AG04449 (cell line): ENCODE results near the gene PGP.

Experiments
- CTCF ChIA-PET: fragments of 350-600 bp; formaldehyde crosslinking; extraction: SDS; loops from one replicate; lab custom pipeline; 2021; ENCODE audit warnings: antibody characterized with exemption; lab: Yijun Ruan, JAX
- POLR2A ChIA-PET: fragments of 400-600, 350-600 bp; formaldehyde crosslinking; extraction: SDS; loops from one replicate; lab custom pipeline; 2020; ENCODE audit warnings: antibody characterized with exemption, inconsistent platforms; lab: Yijun Ruan, JAX
- DNase-seq: peaks from one replicate; pipeline ENCODE4 v3.0.0-alpha.2; 2010; ENCODE audit warnings: low read depth, low spot score
- H3K4me3 ChIP-seq: 2 replicates; pipeline ENCODE4 v1.5.1; 2011; ENCODE audit warnings: low read depth, mild to moderate bottlenecking, control low read depth, low read length
- TF ChIP-seq, protein P1 (sequence below): IDR thresholded peaks from one replicate; pipeline ENCODE4 v1.5.1; 2011; ENCODE audit warnings: mild to moderate bottlenecking, moderate library complexity, low read length, control low read depth, inconsistent platforms; ENCODE audit not compliant: insufficient read depth; ENCODE audit errors: missing control alignments

The PGP gene

DNA sequence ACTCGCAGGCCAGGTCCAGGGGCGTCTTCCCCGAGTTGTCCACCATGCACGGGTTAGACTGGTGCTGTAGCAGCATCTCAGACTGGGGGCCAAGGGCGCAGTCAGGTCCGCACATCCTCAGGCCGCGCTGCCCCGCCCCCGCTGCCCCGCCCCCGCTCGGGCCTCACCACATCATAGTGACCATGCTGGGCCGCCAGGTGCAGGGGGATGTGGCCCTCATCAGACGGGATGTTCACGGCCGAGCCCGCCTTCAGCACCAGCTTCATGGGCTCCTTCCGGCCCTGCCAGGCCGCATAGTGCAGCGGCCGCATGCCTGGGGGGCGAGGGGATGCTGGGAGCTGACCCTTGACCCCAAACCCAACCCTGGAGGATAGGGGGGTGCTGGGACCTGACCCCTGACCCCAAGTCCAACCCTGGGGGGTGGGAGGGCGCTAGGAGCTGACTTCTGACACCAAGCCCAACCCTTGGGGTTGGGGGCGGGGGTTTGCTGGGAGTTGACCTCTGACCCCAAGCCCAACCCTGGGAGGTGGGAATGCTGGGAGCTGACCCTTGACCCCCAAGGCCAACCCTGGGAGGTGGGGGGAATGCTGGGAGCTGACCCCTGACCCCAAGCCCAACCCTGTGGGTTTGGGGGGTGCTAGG lies 25.3 kb downstream of the PGP start:
- ChIA-PET POLR2A (interaction anchor here (1.0 to 1.4 kb wide), 3 partner anchors 34 to 224 kb away, joined by 3 read pairs; partner anchors contain the start of genes RPS2 and TRAF7), CTCF (no interaction called here)
- no peak overlapping the region for H3K4me3 ChIP-seq
- TF ChIP-seq, protein P1, sequence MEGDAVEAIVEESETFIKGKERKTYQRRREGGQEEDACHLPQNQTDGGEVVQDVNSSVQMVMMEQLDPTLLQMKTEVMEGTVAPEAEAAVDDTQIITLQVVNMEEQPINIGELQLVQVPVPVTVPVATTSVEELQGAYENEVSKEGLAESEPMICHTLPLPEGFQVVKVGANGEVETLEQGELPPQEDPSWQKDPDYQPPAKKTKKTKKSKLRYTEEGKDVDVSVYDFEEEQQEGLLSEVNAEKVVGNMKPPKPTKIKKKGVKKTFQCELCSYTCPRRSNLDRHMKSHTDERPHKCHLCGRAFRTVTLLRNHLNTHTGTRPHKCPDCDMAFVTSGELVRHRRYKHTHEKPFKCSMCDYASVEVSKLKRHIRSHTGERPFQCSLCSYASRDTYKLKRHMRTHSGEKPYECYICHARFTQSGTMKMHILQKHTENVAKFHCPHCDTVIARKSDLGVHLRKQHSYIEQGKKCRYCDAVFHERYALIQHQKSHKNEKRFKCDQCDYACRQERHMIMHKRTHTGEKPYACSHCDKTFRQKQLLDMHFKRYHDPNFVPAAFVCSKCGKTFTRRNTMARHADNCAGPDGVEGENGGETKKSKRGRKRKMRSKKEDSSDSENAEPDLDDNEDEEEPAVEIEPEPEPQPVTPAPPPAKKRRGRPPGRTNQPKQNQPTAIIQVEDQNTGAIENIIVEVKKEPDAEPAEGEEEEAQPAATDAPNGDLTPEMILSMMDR, result no peak
- DNase-seq, result no peak

DNA sequence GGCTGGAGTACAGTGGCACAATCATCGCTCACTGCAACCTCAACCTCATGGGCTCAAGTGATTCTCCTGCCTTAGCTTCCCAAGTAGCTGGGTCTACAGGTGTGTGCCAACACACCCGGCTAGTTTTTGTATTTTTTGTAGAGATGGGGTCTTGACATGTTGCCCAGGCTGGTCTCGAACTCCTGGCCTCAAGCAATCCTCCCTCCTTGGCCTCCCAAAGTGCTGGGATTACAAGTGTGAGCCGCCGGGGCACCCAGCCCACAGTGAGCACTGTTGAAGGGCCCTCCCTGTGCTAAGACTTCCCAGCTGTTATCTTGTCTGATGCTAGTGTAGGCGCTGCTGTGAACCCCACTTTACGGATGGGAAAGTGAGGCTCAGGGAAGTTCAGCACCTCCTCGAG lies 26.2 kb downstream of the PGP start:
- ChIA-PET POLR2A (interaction anchor here (0.8 to 1.4 kb wide), 2 partner anchors 17 to 33 kb away, joined by 3 to 4 read pairs; partner anchors contain the start of genes MLST8 and TRAF7), CTCF (no interaction called here)
- TF ChIP-seq, protein P1, result no peak

DNA sequence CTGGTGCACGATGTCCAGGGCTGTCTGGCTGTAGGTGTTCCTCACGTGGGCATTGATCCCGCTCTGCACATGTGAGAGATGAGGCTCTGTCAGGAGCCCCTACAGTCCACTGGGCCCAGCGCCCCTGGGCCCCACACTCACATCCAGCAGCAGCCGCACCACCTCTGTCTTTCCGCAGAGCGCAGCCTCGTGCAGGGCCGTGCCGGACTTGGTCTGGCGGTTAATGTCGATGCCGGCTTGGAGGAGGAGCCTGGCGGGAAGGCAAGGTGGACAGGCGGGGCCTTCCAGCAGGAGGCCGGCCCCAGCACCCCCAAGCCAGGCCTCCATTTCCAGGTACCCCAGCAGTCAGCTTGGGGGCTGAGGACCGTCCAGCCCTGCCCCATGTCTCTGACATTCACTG lies 27.4 kb downstream of the PGP start:
- POLR2A ChIA-PET, result no interaction called here
- CTCF ChIA-PET, result interaction anchor here (0.7 kb wide), 1 partner anchor 47 kb away, joined by 3 read pairs; no protein-coding TSS in a partner anchor
- no peak overlapping the region for H3K4me3 ChIP-seq
- TF ChIP-seq, protein P1, result no peak
- DNase-seq, result no peak

More for the DNA sequence above, 26.2 kb downstream of the PGP start:
- no peak overlapping the region for H3K4me3 ChIP-seq
- no peak for DNase-seq

DNA sequence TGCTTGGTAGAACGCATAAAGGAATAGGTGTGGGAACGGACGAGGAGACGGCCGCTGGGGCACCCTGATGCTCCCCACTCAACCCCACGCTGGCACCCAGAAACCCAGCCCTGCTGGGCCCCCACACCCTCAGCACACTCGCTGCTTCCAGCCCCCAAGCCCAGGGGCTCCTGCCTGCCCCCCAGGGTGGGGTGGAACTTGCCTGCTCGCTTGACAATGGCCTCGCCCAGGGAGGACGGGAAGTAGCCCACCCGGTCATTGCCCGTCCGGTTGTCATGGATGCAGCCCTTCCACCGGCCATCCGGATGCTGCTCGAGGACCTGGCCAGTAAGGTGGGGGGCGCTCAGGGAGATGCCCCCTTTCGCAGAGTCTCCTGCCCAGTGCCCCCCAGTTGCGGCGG lies 28.1 kb downstream of the PGP start:
- ChIA-PET POLR2A (no interaction called here), CTCF (no interaction called here)
- TF ChIP-seq, protein P1, result no peak
- DNase-seq, result no peak
- H3K4me3 ChIP-seq, result no peak overlapping the region

DNA sequence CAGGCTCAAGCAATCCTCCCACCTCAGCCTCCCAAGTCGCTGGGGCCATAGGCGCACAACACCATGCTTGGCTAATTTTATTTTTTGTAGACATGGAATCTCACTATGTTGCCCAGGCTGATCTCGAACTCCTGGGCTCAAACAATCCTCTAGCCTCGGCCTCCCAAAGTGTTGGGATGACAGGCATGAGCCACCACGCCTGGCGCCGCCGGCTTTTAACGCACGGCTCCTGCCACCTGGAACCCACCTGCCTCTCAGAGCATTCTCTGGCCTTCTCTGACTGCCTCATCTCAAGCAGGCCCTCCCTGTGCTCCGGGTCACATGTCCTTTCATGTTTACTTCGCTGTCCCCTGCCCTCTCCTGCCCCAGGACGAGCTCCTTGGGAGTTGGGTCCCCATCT lies 28.6 kb downstream of the PGP start:
- TF ChIP-seq, protein P1, result no peak
- POLR2A ChIA-PET, result interaction anchor here (1.2 kb wide), 1 partner anchor 31 kb away, joined by 3 read pairs; the partner anchor contains the start of gene TRAF7
- CTCF ChIA-PET, result no interaction called here

DNA sequence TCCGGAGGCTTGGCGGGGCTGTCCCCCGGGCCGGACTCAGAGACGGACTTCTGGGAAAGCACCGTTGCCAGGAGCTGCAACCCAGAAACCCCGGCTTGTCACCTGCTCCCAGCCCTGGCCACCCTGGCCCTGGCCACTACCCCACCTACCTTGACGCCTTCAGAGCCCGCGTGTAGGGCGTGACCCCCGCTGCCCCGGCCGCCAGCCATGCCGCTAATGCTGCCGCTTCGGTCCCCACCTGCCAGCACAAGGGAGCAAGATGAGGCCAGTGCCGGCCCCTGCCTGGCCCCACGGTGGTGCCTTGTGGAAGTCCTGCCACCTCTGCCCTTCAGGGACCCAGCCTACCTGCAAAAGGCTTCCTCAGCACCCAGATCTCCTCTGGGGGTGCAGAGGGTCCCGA lies 29.7 kb downstream of the PGP start:
- TF ChIP-seq, protein P1, result no peak
- no peak for DNase-seq
- ChIA-PET POLR2A (interaction anchor here (1.2 kb wide), 1 partner anchor 30 kb away, joined by 3 read pairs; the partner anchor contains the start of gene TRAF7), CTCF (interaction anchor here (1.4 kb wide), 1 partner anchor 10 kb away, joined by 3 read pairs; no protein-coding TSS in a partner anchor)
- no peak overlapping the region for H3K4me3 ChIP-seq

More for the DNA sequence above, 28.6 kb downstream of the PGP start:
- H3K4me3 ChIP-seq, result no peak overlapping the region
- DNase-seq, result no peak
